KMS-11 (cell line): ENCODE measurements around the gene BICRA.
A peak's percentile ranks its signal among the peaks of the same experiment; 100 is the strongest.

Source experiments
- H2AFZ ChIP-seq: fragments of 200-600 bp; sonication (generic); 2 replicates; pipeline ENCODE4 v1.6.1; 2016; ENCODE audit warnings: antibody characterized with exemption, mixed run types, low read depth
- H3K27ac ChIP-seq: fragments of 200-600 bp; sonication (generic); 2 replicates; pipeline ENCODE4 v1.6.1; 2016; ENCODE audit warnings: mild to moderate bottlenecking, mixed run types
- H3K27me3 ChIP-seq: fragments of 200-600 bp; sonication (generic); 2 replicates; pipeline ENCODE4 v1.6.1; 2017; ENCODE audit warnings: mild to moderate bottlenecking, low read depth, mixed run types, moderate library complexity; ENCODE audit not compliant: insufficient read depth
- H3K36me3 ChIP-seq: fragments of 200-600 bp; sonication (generic); 2 replicates; pipeline ENCODE4 v1.6.1; 2017; ENCODE audit warnings: mild to moderate bottlenecking, mixed run types; ENCODE audit not compliant: insufficient read depth
- H3K4me1 ChIP-seq: fragments of 200-600 bp; sonication (generic); 2 replicates; pipeline ENCODE4 v1.6.1; 2016; ENCODE audit warnings: mild to moderate bottlenecking, low read depth, mixed run types; ENCODE audit not compliant: poor library complexity, severe bottlenecking
- H3K4me2 ChIP-seq: fragments of 200-600 bp; sonication (generic); 2 replicates; pipeline ENCODE4 v1.7.0; 2016; ENCODE audit warnings: mild to moderate bottlenecking, mixed run types
- H3K4me3 ChIP-seq: fragments of 200-600 bp; sonication (generic); IDR thresholded peaks from 2 replicates; pipeline ENCODE4 v1.6.1; 2017; ENCODE audit warnings: low read depth, low read length, mixed read lengths; ENCODE audit not compliant: insufficient read depth
- H3K79me2 ChIP-seq: fragments of 200-600 bp; sonication (generic); 2 replicates; pipeline ENCODE4 v1.6.1; 2016; ENCODE audit warnings: low read depth, mixed run types; ENCODE audit not compliant: insufficient read depth
- H3K9ac ChIP-seq: fragments of 200-600 bp; sonication (generic); 2 replicates; pipeline ENCODE4 v1.6.1; 2016; ENCODE audit warnings: mild to moderate bottlenecking, mixed run types
- H4K20me1 ChIP-seq: fragments of 200-600 bp; sonication (generic); 2 replicates; pipeline ENCODE4 v1.6.1; 2016; ENCODE audit warnings: mild to moderate bottlenecking, mixed run types; ENCODE audit not compliant: insufficient read depth
- CTCF ChIP-seq: fragments of 200-600 bp; sonication (generic); conservative IDR thresholded peaks from 2 replicates; pipeline ENCODE4 v1.6.1; 2017; ENCODE audit warnings: low read depth, mild to moderate bottlenecking, antibody characterized with exemption, low read length, moderate library complexity, mixed read lengths

Gene BICRA

GRCh38 chr19:47608969-47609905 lies at the start of gene BICRA:
BICRA (plus strand) TSS chr19:47609134; CDS start chr19:47673575, 64,441 bp downstream.
- Histone ChIP-seq H3K27me3 (no peaks in the 10 kb centered on the region), H4K20me1 (peaks cover 3% of the 10 kb centered on the region; the same call in 1 of the 2 replicates), H3K27ac (peak within 1 kb of the TSS; percentile 67), H3K79me2 (peaks cover 45% of the 10 kb centered on the region), H2AFZ (peak within 1 kb of the TSS; percentile 99), H3K4me2 (peak within 1 kb of the TSS; percentile 88), H3K9ac (peak within 1 kb of the TSS; percentile 75), H3K4me3 (no peak within 1 kb of the TSS), H3K36me3 (no peaks in the 10 kb centered on the region), H3K4me1 (peaks cover 21% of the 10 kb centered on the region)
- TF ChIP-seq CTCF = no peak

DNA sequence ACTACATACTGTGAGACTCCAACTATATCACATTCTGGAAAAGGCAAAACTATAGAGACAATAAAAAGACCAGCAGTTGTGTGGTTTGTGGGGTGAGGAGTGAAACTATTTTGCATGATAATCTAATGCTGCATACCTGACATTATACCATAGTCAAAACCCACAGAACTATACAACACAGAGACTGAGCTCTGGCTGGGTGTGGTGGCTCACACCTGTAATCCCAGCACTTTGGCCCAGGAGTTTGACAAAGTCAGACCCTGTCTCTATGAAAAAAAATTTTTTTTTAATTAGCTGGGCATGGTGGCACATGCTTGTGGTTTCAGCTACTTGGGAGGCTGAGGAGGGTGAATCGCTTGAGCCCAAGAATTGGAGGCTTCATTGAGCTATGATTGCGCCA lies 47.9 kb upstream of the BICRA start:
- H3K4me1 ChIP-seq = peaks cover 39% of the 10 kb centered on the region
- no peak overlapping the region for H3K9ac ChIP-seq
- TF ChIP-seq CTCF = no peak
- no peak overlapping the region for H3K4me3 ChIP-seq
- no peaks in the 10 kb centered on the region for H4K20me1 ChIP-seq
- no peak overlapping the region for H2AFZ ChIP-seq
- H3K4me2 ChIP-seq = peak overlapping the region; percentile 91
- H3K27ac ChIP-seq = peak overlapping the region; percentile 10; the same call in 1 of the 2 replicates
- H3K27me3 ChIP-seq = peaks cover 8% of the 10 kb centered on the region; the same call in 1 of the 2 replicates
- no peaks in the 10 kb centered on the region for H3K79me2 ChIP-seq
- H3K36me3 ChIP-seq = no peaks in the 10 kb centered on the region

DNA sequence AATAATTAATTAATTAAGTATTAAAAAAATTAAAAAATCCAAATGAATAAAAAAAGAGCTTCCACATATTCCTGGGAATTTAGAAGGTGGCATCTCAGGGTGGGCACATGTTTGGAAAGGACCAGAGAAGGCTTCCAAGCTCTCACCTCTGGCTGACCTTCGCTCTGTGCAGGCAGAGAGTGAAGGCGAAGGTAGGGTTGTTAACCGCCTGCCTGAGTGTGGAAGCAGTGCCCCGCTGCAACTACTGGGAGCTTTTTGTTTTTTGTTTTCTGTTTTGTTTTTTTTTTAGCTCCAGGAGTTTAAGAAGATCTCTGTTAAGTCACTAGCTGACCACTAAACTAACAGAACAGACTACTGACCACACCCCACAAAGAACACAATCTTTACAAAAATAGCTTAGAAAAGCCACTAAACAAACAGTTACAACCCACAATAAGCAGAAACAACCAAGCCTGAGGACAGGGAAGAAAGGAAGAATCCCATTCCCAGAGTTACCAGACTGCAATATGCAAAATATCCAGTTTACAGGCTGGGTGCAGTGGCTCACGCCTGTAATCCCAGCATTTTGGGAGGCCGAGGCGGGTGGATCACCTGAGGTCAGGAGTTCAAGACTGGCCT lies 47.4 kb upstream of the BICRA start:
- H3K4me1 ChIP-seq = peaks cover 39% of the 10 kb centered on the region
- peak overlapping the region; percentile 10; the same call in 1 of the 2 replicates for H3K27ac ChIP-seq
- H4K20me1 ChIP-seq = no peaks in the 10 kb centered on the region
- H3K9ac ChIP-seq = no peak overlapping the region
- TF ChIP-seq CTCF = no peak
- no peaks in the 10 kb centered on the region for H3K79me2 ChIP-seq
- peaks cover 8% of the 10 kb centered on the region; the same call in 1 of the 2 replicates for H3K27me3 ChIP-seq
- peak overlapping the region; percentile 91 for H3K4me2 ChIP-seq
- no peaks in the 10 kb centered on the region for H3K36me3 ChIP-seq
- peak overlapping the region; percentile 22; the same call in 1 of the 2 replicates for H2AFZ ChIP-seq
- no peak overlapping the region for H3K4me3 ChIP-seq

DNA sequence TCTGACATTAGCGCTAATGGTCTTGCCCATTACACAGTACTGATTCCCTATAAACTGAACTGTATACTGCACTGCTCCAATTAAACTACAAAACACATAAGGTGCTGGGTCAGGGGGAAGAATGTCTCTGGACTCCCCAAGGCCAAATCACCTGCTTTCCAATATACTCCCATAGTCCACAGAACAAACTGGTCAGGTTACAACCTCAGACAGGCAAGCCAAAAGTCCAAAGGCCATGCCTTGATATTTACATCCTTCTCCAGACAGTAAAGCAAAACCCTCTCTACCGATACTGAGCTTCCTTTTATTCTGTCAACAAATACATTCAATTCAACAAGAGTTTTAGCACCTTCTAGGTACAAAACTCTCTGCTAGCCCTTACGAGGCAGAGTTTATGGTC lies 44.9 kb upstream of the BICRA start:
- TF ChIP-seq CTCF = no peak
- no peak overlapping the region for H3K4me2 ChIP-seq
- no peaks in the 10 kb centered on the region for H3K79me2 ChIP-seq
- no peak overlapping the region for H3K4me3 ChIP-seq
- no peak overlapping the region for H3K27ac ChIP-seq
- H2AFZ ChIP-seq = no peak overlapping the region
- H3K27me3 ChIP-seq = peaks cover 7% of the 10 kb centered on the region; the same call in 1 of the 2 replicates
- H4K20me1 ChIP-seq = no peaks in the 10 kb centered on the region
- no peaks in the 10 kb centered on the region for H3K36me3 ChIP-seq
- H3K4me1 ChIP-seq = peaks cover 38% of the 10 kb centered on the region
- H3K9ac ChIP-seq = no peak overlapping the region
